GM21367 (cell line): Measurements from ENCODE around the gene EIF2B5.
"Not testable (repeated sequence)": the region's sequence is repeated elsewhere in the genome, so short reads cannot be mapped to it uniquely, and the experiment has no call there.

Experiments used
- ATAC-seq: cut with Tn5 transposase; IDR thresholded peaks from one replicate; pipeline ENCODE4 v1.9.1; 2021; ENCODE audit not compliant: unreplicated experiment

EIF2B5 gene

DNA sequence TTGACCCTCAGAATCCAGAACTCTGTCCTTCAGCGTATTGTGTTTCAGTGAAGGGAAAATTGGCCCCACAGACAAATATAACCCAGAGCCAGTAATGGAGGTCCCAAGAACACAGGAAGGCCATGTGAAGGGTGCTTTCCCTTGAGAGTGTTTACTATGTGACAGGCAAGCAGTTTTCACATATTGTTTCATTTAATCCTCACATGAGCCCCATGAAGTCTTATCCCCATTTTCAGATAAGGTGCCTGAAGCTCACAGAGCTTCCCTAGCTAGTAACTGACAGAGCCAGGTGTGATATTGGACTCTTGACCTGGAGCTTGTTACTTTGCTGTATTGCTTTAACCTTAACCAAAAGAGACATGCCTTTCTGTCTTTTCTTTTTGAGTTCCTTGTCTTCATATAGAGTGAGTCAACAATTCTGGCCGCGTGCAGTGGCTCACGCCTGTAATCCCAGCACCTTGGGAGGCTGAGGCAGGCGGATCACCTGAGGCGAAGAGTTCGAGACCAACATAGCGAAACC, 10.7 kb downstream of the EIF2B5 start:
- no peak for ATAC-seq

DNA sequence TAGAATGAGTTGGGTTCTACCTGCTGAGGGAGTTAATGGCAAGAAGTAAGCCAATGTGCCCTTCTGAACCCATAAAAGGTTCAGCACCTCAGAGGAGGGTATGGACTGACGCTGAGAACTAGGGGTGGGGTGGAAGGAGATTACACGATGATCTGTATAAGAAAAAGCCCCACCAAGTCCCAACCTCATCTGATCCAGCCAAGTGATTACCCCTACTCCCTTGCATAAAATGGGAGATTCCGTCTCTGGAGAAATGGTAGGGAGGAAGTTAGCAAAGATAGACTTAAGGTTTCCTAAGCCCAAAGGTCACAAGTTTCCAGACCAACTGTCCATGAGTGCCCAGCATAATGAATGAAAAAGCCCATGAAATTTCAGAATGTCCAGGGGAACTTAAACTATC, 12.9 kb downstream of the EIF2B5 start:
- no peak for ATAC-seq

DNA sequence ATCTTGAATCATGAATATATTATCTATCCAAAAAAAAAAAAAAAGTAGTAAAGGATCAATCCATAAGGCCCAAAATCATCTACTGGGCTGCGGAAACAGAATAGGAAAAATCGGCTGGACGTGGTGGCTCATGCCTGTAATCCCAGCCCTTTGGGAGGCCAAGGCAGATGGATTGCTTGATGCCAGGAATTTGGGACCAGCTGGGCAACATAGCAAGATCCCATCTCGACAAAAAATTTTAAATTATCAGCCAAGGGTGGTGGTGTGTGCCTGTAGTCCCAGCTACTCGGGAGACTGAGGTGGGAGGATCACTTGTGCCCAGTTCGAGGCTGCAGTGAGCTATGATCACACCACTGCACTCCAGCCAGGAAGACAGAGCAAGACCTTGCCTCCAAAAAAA, 14.0 kb downstream of the EIF2B5 start:
- ATAC-seq, result no peak

DNA sequence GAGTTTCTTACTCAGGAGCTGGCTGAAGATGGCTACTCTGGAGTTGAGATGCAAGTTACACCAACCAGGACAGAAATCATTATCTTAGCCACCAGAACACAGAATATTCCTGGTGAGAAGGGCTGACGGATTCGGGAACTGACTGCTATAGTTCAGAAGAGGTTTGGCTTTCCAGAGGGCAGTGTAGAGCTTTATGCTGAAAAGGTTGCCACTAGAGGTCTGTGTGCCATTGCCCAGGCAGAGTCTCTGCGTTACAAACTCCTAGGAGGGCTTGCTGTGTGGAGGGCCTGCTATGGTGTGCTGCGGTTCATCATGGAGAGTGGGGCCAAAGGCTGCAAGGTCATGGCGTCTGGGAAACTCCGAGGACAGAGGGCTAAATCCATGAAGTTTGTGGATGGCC, 14.6 kb downstream of the EIF2B5 start:
- not testable (repeated sequence) for ATAC-seq

DNA sequence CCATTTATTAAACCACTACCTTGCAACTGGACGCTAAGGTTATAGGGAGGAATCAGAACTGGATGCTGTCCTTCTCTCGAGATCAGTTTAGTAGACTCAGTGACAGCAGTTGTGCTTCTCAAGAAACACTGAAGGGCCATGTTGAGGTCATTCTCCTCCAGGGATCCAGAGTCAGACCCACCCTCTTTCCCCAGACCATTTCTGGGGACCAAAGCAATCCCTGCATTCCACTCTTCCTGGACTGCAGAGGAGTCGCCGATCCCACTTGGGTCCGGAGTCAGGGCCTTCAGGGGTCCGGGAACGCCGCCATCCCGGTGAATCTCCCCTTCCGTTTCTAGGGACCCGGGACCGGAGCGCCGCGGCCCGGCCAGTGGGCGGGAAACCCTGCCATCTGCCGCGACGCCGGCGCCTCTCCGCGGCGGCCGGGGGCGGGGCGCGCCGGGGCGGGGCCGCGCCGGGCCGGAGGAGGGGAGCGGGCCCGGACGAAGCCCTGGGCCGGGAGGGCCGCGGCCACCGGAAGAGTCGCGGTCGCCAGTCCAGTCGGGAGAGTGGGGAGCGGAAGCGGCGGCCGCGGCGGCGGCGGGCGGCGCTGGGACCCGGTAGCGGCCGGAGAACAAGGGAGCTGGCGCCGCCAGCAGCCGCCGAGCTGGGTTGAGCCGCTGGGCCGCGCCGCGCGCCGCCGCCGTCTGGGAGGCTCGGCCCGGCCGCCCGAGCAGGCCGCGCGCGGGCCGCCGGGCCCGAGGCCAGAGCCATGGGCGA, 19.9 kb downstream of the EIF2B5 start, which contains the start of gene DVL3:
TSS of gene DVL3 (plus strand) at position 493 of the 759 bp plus-strand sequence. CDS start at position 752, 259 bp downstream.
- peak; percentile 77 for ATAC-seq

DNA sequence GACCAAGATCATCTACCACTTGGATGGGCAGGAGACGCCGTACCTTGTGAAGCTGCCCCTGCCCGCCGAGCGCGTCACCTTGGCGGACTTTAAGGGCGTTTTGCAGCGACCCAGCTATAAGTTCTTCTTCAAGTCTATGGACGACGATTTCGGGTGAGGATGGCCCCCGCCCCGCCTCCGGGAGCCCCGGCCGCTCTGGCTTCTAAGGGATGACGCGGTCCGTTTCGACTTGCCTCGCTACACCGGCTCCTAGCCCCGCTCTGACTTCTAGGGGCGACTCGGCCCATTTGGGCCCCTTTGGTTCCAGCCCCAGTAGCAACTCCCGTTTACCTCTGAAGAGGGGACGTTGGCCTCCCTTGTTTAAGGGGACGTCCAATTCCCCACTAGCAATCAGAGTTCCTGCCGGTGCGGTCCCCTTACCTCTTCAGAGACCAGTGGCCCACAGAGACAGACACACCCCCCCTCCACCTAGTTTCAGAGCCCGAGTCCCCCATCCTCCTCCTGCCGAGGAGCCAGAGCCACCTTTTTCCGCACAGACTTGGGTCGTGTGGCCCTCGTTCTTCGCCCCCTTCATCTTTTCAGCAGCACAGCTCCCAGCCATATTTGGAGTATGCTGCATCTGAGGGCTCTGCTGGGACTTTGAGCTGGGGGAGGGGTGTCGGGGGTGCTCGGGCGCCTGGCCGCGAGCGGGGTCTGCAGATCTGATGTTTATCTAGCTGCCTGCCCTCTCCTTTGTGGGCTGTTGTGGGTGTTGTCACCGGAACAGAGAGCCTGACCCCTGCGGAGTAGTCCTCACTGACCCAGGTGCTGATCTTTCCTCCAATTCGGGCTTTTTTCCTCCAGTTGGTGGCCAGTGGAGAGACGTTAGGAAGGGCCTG, 20.7 kb downstream of the EIF2B5 start:
- peak; percentile 18 for ATAC-seq

DNA sequence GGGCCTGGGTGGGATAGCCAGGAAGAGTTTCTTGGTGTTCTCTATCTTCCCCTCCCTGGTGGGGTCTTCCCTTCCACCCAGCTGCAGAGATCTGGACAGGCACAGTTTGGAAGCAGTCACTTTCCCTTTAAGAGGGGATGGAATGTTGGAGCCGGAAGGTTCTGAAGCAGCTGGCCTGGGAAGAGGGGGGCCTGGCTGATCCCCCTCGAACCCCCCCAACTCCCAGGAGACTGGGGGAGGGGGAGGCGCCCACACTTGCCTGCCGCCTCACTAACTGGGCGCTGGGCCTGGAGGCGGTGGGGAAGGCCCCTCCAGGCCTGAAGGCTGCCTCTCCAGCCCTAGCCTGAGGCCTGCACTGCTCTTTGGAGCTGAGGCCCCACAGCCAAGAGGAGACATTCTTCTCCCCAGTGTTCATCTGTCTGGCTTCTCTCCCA, 21.4 kb downstream of the EIF2B5 start:
- no peak for ATAC-seq

DNA sequence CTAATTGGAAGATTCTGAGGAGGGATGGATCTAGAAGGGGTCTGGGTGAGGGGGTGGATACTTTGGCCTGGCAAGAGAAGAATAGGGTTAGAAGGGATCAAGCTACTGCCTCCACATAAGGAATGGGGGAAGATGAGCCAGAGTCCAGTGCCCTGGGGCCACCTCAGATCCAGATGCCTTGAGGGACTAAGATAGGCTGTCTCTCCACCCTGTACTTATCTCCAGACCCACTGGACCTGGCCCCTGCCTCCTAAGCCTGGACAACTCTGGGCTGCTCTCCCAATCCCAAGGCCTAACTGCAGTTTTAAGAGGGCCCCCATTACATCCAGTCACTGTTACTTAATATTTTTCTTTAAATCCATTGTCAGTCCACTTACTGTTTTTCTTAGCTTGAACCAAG, 22.0 kb downstream of the EIF2B5 start:
- no peak for ATAC-seq

DNA sequence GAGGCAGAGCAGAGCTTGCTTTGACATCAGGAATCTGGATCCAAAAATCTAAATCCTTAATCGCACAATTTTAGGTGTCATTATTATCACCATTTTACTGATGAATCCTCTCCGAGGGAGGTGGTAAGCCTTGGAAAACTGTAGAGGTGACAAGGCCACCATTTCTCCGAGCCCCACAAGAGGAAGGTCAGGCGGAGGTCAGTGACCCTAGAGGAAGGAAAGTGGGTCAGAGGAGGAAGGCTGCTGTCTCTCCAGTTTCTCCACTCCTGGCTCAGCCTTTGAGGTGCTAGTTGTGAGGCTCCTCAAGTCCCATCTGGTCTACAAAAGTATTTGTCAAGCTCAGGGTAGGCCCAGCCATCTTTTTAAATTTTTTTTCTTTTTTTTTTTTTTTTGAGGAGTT, 23.2 kb downstream of the EIF2B5 start:
- no peak for ATAC-seq

DNA sequence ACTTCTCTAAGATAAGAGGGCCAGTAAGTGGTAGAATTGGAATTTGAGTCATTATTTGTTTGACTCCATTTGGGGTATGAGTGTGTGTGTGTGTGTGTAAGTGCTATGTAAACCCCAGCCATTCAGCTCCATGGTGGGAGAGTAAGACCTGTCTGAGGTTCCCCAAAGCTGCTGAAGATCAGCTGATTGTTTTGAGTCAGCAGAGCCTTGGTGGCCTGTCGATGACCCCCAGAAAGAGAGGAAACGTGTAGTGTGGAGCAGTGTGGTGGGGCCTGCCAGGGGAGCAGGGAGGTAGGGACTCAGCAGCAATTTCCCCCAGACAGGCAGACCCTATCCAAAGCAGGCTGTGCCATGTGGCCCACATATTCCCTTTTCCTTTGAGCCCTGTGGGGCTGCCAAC, 25.3 kb downstream of the EIF2B5 start:
- ATAC-seq, result no peak

DNA sequence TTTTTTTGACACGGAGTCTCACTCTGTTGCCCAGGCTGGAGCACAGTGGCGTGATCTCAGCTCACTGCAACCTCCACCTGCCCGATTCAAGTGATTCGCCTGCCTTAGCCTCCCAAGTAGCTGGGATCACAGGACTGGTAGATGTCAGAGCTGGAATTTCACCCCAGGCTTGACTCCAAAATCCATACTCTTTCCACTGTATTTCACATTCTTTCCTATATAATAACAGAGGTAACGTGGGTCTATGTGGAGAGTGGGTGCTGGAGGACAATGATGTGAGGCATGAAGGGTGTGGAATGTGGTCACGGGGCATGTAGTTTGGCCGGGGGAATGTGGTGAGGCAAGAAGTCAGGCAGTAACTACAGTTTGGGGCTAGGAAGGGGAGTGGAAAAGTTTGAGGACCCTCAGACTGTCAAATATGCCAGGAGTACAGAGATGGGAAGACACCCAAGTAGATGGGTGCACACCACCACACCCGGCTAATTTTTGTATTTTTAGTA, 27.5 kb downstream of the EIF2B5 start:
- ATAC-seq, result not testable (repeated sequence)

DNA sequence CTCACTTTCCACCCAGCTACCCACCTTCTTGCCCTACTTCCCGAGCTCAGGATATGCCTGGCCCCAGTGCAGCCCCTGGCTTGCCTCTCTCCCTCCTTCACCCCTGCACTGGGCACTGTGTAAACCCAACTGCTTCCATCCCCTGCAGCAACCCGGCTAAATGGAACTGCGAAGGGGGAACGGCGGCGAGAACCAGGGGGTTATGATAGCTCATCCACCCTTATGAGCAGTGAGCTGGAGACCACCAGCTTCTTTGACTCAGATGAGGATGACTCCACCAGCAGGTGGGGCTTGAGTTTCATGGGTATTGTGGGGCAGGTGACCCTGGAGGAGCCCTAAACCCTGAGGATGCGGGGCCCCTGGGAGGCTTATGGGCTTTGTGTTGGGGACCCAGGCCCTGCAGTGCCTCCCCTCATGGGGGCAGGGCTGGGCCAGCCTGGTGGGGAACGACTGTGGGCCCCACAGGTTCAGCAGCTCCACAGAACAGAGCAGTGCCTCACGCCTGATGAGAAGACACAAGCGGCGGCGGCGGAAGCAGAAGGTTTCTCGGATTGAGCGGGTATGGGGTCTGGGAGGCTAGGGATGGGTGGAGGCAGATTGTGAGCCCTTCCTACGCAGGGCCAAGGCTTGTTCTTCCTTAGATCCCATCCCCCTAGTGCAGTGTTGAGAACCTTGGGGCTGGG, 29.6 kb downstream of the EIF2B5 start:
- no peak for ATAC-seq

DNA sequence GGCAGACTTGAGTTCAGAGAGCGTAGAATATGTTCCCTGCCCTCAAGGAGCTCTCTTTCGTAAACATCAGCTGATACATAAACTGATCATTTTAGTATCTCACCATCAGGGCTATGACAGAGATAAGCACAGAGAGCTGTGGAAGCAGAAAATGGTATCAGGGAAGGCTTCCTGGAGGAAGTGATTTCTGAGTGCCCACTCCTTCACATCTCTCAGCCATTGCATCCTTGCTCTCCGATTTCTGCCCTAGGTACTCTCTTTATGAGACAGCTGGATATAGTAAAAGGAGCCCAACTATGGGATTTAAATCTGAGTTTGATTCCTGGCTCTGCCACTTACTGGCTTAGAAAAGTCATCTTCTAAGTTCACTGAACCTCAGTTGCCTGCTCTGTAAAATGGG, 30.4 kb downstream of the EIF2B5 start:
- ATAC-seq, result no peak

DNA sequence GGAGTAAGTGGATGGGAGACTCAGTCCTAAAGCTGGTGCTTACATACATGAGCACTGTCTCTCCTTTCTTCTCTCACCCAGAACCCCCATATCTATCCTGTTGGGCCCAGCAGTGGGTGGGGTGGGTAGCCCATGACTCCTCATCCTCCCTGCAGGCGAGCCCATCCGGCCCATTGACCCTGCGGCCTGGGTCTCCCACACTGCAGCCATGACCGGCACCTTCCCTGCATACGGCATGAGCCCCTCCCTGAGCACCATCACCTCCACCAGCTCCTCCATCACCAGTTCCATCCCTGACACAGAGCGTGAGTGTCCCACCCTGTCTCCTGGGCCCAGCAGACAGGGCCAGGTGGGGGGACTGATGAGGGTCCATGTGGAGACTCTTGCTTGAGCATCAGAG, 31.5 kb downstream of the EIF2B5 start:
- no peak for ATAC-seq

DNA sequence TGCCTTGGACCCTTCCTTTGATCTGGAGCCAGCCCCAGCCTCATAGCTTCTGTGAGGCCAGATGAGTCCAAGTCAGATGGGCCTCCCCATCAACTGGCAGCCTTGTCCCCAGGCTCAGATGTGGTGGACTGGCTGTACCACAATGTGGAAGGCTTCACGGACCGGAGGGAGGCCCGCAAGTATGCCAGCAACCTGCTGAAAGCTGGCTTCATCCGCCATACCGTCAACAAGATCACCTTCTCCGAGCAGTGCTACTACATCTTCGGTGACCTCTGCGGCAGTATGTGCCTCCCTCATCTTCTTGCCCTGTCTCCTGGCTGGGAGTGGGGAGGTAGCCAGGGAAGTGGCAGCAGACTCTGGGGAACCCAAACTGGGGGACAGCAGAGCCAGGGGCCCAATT, 32.6 kb downstream of the EIF2B5 start:
- no peak for ATAC-seq

DNA sequence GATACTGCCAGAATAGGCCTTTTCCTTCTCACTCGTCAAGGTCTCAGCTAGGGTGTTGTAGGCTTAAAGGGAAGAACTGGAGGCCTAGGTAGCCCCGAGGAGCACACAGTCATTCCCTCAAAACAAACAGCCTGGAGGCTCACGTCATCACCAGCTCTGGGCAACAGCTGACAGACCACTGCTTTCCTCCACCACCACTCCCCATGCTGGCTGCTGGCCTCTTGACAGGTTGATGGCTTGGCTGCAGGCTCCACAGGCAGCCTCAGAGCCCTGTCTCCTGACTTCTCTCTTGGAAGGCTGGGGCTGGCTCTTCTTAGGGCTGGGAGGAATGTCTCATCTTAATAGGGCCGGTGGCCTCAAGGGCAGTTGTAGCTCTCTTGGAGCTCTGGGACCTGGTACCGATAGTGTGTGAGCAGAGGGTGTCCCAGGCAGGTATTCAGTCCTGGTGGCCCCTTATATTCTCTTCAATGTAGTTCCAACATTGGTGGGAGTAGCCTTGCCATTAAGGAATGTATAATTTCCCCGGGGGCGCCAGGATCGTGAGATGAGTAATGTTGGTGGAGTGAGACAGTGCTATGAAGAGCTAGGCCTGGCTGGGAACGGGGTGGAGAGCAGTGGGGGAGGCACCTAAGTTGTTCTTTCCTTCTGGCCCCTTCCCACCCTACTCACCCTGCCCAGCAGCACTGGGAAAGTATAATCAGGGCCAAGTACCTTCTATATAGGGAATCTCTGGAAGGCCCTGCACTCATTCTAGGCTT, 33.4 kb downstream of the EIF2B5 start:
- ATAC-seq, result no peak

DNA sequence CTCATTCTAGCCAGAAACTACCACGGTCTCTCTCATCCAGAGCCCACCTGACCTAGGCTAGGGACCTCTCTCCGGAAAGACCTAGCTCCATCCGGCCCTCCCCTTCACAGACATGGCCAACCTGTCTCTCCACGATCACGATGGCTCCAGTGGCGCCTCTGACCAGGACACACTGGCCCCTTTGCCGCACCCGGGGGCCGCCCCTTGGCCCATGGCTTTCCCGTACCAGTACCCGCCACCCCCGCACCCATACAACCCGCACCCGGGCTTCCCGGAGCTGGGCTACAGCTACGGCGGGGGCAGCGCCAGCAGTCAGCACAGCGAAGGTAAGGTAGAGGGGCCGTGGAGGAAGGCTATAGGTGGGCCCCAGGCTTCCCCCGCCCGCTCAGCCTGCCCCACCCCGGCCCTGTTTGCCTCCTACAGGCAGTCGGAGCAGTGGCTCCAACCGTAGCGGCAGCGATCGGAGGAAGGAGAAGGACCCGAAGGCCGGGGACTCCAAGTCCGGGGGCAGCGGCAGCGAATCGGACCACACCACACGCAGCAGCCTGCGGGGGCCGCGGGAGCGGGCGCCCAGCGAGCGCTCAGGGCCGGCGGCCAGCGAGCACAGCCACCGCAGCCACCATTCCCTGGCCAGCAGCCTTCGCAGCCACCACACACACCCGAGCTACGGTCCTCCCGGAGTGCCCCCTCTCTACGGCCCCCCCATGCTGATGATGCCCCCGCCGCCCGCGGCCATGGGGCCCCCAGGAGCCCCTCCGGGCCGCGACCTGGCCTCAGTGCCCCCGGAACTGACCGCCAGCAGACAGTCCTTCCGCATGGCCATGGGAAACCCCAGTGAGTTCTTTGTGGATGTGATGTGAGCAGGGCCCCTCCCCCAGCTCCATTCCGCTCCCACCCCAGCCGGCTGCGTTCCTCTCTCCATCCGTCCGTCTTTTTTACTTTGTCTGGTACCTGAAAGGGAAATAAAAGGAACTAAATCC, 35.0 kb downstream of the EIF2B5 start:
- ATAC-seq, result no peak

DNA sequence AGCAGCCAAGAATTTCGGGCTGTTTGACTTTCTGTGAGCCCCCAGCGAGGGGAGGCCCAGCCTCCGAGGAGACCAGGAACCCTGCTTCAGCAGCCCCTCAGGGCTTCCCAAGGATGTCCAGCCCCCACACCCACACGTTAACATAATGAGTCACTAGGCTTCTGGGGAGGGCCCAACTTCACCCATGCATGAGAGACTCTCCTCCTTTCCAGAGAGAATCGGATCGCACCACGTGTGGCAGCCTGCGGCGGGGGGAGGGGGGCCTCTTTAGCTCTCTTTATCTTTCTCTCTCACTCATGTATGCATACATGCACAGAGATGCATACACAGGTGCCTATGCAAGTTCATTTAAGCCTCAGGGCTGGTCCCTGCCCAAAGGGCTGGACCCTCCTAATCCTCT, 36.4 kb downstream of the EIF2B5 start:
- ATAC-seq, result no peak

DNA sequence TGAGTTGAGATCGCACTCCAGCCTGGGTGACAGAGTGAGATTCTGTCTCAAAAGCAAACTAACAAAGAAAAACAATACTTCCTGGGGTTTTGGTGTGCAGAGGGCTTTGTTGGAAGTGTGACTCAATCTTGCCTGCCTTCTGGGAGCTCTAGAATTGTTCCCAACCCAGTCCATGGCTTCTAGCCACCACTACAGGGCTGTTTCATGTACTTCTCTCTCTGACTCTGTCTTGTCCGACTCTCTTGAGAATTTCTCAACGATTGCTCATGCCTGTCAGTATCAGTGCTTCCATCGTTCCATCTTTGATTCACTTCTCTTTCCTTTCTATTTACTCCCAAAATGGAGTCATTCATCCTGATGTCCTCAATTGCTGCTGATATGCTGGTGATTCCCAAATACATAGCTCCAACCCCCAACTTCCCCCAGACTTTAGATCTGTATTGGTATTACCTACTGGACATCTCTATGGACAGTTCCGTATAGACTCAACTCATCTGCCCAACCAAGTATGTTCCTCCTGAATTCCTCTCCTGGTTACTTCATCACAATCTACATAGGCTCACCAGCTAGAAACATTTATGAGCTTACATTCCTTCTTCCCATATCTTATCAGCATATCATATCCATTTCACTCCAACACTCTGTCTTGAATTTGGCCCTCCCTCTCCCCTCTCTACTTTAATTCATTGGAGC, 37.7 kb downstream of the EIF2B5 start:
- no peak for ATAC-seq
